Kidney (tissue), 14 donors: ENCODE measurements around the gene HOXA3. TPM values are rescaled to one million over a fixed set of nuclear protein-coding genes. Genes with fewer than 3 reads are reported as not detected.

ENCODE experiments used
- DNase-seq, 5 donors: peaks; one replicate each; pipeline ENCODE4 v3.0.0-alpha.2; 2013 to 2020
- FAIRE-seq: peaks from 2 replicates; lab custom pipeline; 2012; peaks lifted over from hg19 to GRCh38; lab: Jason Lieb, UNC
- H3K27ac ChIP-seq, 2 donors: one replicate each; pipeline ENCODE4 v1.7.0; 2013; ENCODE audit warnings: low read depth in 2 of 2, low read length in 2 of 2, inconsistent platforms in 1 of 2
- H3K27me3 ChIP-seq: one replicate; pipeline ENCODE4 v1.7.1; 2013; ENCODE audit warnings: low read length, inconsistent platforms; ENCODE audit not compliant: control insufficient read depth, insufficient read depth
- H3K36me3 ChIP-seq, 3 donors: one replicate each; pipeline versions ENCODE4 v1.7.0 to v1.7.1; 2013; ENCODE audit warnings: low read length in 3 of 3, control low read depth in 1 of 3, inconsistent platforms in 1 of 3; ENCODE audit not compliant: insufficient read depth in 3 of 3, control insufficient read depth in 2 of 3
- H3K4me1 ChIP-seq, 3 donors: one replicate each; pipeline versions ENCODE4 v1.7.0 to v1.7.1; 2013; ENCODE audit warnings: low read length in 3 of 3, inconsistent platforms in 1 of 3, low read depth in 1 of 3; ENCODE audit not compliant: control insufficient read depth in 2 of 3, insufficient read depth in 2 of 3
- H3K4me3 ChIP-seq, 3 donors: one replicate each; pipeline versions ENCODE4 v1.7.0 to v1.8.1; 2013; ENCODE audit warnings: low read length in 3 of 3, control low read depth in 1 of 3, inconsistent platforms in 1 of 3
- H3K9ac ChIP-seq, 3 donors: one replicate each; pipeline versions ENCODE4 v1.7.0 to v1.7.1; 2013; ENCODE audit warnings: low read length in 3 of 3, control low read depth in 1 of 3, inconsistent platforms in 1 of 3
- H3K9me3 ChIP-seq, 3 donors: one replicate each; pipeline versions ENCODE4 v1.7.0 to v1.7.1; 2013; ENCODE audit warnings: low read length in 3 of 3, control low read depth in 1 of 3, inconsistent platforms in 1 of 3; ENCODE audit not compliant: control insufficient read depth in 2 of 3, insufficient read depth in 1 of 3
- intact Hi-C: fragments of 100-400 bp; cut with DNase I; formaldehyde crosslinking; loops from one replicate; pipeline ENCODE4 v1.11.1; 2022
- polyA plus RNA-seq: library from polyadenylated mRNA; stranded (reverse); fragments of 350-450 nt; fragmentation: Illumina TruSeq; extraction: RNeasy Lipid Tissue Mini Kit (QIAGEN cat#74804); gene quantifications from one replicate; pipeline ENCODE4 v1.2.3, GENCODE V29; 2014; ENCODE audit warnings: low read depth, low replicate concordance; ENCODE audit not compliant: insufficient read depth
- total RNA-seq: library from RNA; stranded (reverse); fragmentation: NEBNext Ultra II Directional; extraction: Animal tissue kit (Norgen Biotek cat#: 25700); gene quantifications from one replicate; pipeline ENCODE4 v1.2.1, GENCODE V29; 2021
- TF ChIP-seq, protein P1 (sequence below): IDR thresholded peaks from 3 replicates; pipeline ENCODE4 v1.5.1; 2012; ENCODE audit warnings: mild to moderate bottlenecking, moderate library complexity, borderline replicate concordance; ENCODE audit not compliant: insufficient read depth; ENCODE audit errors: extremely low read depth
- donor health status: control.
- donor health status: control.
- donor health status: control.
- donor health status: control.
- donor health status: control.
- donor health status: DM: yes; HTN: yes; CAD: no.
- donor health status: Normal renal cell carcinoma (clear cell type).

HOXA3 gene
- total and polyA plus RNA-seq, 2 donors from 2014 or later, result 6.3 to 21.2 TPM

DNA sequence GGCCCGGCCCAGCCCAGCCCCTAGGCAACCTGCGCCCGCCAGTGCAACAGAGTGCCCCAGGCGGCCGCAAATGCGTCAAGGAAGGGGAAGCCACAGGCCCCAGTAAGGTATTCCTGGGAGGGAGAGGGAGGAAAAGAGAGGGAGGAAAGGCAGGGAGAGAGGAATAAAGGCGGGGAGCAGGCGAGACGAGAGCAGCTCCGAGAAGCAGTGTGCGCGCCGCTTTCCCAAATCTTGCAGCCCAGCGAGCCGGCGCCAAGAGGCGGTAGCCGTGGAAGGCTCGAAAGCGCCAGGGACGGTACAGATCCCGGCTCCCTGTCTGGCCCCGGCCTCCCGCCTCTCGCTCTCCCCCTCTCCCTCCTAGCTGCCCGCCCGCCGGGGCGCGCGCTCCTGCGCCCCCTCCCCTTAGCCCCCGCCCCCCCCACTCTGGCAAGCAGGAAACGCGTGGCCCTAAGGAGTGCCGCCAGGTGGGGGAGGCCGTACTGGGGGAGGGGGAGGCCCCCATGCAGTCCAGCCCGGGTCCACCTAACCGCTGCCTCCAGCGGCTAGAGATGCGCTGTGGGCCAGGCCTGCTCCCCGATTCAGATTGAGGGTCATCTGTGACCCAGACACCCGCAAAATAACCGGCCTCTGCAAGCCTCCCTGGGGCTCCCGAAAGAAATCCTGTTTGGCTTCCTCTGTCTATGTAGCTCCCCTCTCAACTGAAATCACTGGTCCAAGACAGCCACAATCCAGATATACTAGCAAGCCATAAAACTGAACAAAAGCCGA lies 17.5 kb upstream of the HOXA3 start:
- DNase-seq (peak in 4 of 5 donors; percentile 77 to 92 (median 86)), FAIRE-seq (no peak)
- intact Hi-C loops, result loop anchor here (10.0 kb wide), 1 partner anchor 1315 kb away; no protein-coding TSS in a partner anchor
- no peaks in the 10 kb centered on the region for H3K36me3 ChIP-seq
- H3K4me3 ChIP-seq, result peak overlapping the region; percentile 71 to 86 (median 78)
- peak overlapping the region; percentile 72 to 95 (median 82) for H3K9ac ChIP-seq
- H3K4me1 ChIP-seq, result no peaks in the 10 kb centered on the region
- H3K27ac ChIP-seq, result peak overlapping the region; percentile 94 to 96
- no peaks in the 10 kb centered on the region for H3K9me3 ChIP-seq
- TF ChIP-seq, protein P1, sequence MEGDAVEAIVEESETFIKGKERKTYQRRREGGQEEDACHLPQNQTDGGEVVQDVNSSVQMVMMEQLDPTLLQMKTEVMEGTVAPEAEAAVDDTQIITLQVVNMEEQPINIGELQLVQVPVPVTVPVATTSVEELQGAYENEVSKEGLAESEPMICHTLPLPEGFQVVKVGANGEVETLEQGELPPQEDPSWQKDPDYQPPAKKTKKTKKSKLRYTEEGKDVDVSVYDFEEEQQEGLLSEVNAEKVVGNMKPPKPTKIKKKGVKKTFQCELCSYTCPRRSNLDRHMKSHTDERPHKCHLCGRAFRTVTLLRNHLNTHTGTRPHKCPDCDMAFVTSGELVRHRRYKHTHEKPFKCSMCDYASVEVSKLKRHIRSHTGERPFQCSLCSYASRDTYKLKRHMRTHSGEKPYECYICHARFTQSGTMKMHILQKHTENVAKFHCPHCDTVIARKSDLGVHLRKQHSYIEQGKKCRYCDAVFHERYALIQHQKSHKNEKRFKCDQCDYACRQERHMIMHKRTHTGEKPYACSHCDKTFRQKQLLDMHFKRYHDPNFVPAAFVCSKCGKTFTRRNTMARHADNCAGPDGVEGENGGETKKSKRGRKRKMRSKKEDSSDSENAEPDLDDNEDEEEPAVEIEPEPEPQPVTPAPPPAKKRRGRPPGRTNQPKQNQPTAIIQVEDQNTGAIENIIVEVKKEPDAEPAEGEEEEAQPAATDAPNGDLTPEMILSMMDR, result no peak
- no peaks in the 10 kb centered on the region for H3K27me3 ChIP-seq

DNA sequence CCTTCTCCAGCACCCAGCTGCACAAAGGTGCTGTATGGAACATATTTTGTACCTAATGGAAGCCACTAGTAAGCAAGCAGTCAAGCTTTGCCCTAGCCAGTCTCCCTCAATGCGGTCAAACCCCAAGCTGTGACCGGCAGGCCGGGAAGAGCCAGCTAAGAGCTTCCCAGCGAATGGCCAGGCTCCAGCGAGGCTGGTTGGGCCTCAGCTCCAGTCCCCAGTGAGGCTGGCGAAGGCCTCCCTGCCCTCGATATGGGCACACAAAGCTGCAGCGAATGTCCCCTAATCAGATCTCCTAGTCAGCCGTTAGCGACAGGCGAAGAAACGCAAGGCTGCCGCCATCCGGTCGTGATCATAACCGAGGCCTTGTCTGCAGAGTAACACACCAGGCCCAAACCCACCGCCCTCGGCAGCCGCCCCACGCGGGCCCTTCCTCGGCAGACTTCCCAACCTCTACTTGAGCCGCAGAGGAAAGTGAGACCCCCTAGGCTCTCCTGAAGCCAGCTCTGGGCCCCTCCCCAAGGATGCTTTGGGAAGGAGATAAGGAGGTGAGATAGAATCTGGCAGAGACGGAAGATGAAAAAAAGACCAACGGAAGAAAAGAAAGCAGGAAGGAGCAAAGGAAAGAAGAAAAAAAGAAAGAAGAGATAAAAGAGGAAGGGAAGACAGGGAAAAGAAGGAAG lies 16.0 kb upstream of the HOXA3 start:
- TF ChIP-seq, protein P1, result no peak
- intact Hi-C loops, result no loop called here
- DNase-seq (peak in 2 of 5 donors; percentile 82 to 88), FAIRE-seq (no peak)
- Histone ChIP-seq H3K27ac (peak overlapping the region; percentile 94 to 96), H3K4me1 (peaks cover 0 to 2% (median 0%) of the 10 kb centered on the region in 3 donors), H3K27me3 (no peaks in the 10 kb centered on the region), H3K36me3 (peaks cover 0 to 5% (median 2%) of the 10 kb centered on the region in 3 donors), H3K9ac (peak overlapping the region; percentile 57 to 95 (median 79)), H3K9me3 (no peaks in the 10 kb centered on the region), H3K4me3 (peak overlapping the region; percentile 59 to 86 (median 74))

DNA sequence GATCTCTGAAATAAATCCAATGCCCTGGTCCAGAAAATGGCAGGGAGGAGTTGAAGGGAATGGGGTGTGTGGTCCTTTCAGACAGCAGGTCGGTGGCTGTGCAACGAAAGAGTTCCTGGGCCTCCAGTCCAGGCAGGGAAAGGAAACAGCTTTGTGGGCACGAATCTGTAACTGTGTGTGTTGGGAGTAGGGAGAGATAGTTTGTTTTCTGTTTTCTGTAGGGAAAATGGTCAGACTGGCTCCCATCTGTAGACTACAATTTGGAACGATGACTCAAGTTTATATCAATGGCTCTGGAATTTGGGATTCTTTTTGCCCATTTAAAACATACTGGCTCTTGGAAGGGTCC lies 15.5 kb upstream of the HOXA3 start:
- DNase-seq (peak in 1 of 5 donors; percentile 22), FAIRE-seq (no peak)
- peak overlapping the region; percentile 57 to 95 (median 79) for H3K9ac ChIP-seq
- H3K4me3 ChIP-seq, result peak overlapping the region; percentile 59 to 86 (median 74)
- H3K27ac ChIP-seq, result peak overlapping the region; percentile 94 to 96
- H3K27me3 ChIP-seq, result no peaks in the 10 kb centered on the region
- TF ChIP-seq, protein P1, result no peak
- peaks cover 0 to 8% (median 5%) of the 10 kb centered on the region in 3 donors for H3K36me3 ChIP-seq
- no peaks in the 10 kb centered on the region for H3K9me3 ChIP-seq
- intact Hi-C loops, result no loop called here
- peaks cover 0 to 2% (median 0%) of the 10 kb centered on the region in 3 donors for H3K4me1 ChIP-seq
